K562 (cell line): ENCODE results near the gene OGDH. TPM values are rescaled to one million over a fixed set of nuclear protein-coding genes. Genes with fewer than 3 reads are reported as not detected.

Source experiments
- CREB3L1 ChIP-seq: fragments of 450-650 bp; IDR thresholded peaks from 2 replicates; pipeline ENCODE4 v1.6.1; 2014; ENCODE audit warnings: low read depth, mild to moderate bottlenecking, moderate library complexity, borderline replicate concordance
- DPF2 ChIP-seq: fragments of 450-650 bp; IDR thresholded peaks from 2 replicates; pipeline ENCODE4 v1.6.1; 2016
- E2F1 ChIP-seq: sonication (generic); formaldehyde crosslinking; IDR thresholded peaks from 2 replicates; pipeline ENCODE4 v1.8.1; 2023; ENCODE audit warnings: mild to moderate bottlenecking, missing genetic modification reagents, moderate library complexity
- FOS ChIP-seq: IDR thresholded peaks from 3 replicates; pipeline ENCODE4 v1.6.1; 2011; ENCODE audit not compliant: insufficient read length; ENCODE audit errors: extremely low read depth
- ID3 ChIP-seq, 2 experiments: fragments of 250-450 bp in 1 of 2; fragments of 450-650 bp in 1 of 2; sonication (Bioruptor Pico) in 1 of 2; IDR thresholded peaks; 2 replicates each; pipeline versions ENCODE4 v1.6.1 to v1.8.0; 2016 to 2021; ENCODE audit warnings: mild to moderate bottlenecking in 2 of 2, moderate library complexity in 2 of 2, missing compliant biosample characterization in 1 of 2, missing genetic modification characterization in 1 of 2
- NR2C2 ChIP-seq, 2 experiments: fragments of 200-800 bp in 1 of 2; sonication (Bioruptor generic) in 1 of 2; sonication (generic) in 1 of 2; formaldehyde crosslinking in 1 of 2; IDR thresholded peaks; 2 replicates each; pipeline versions ENCODE4 v1.6.1 to v1.8.0; 2016 to 2022; ENCODE audit warnings: mild to moderate bottlenecking in 1 of 2, missing compliant biosample characterization in 1 of 2, missing genetic modification characterization in 1 of 2, missing genetic modification reagents in 1 of 2
- TEAD1 ChIP-seq, 2 experiments: fragments of 450-650 bp in 1 of 2; sonication (generic) in 1 of 2; formaldehyde crosslinking; IDR thresholded peaks; 2 replicates each; pipeline versions ENCODE4 v1.4.0 to v1.8.0; 2020 to 2022; ENCODE audit warnings: mild to moderate bottlenecking in 2 of 2, missing genetic modification reagents in 1 of 2
- UBTF ChIP-seq, 2 experiments: IDR thresholded peaks; 2 replicates each; pipeline ENCODE4 v1.6.1; 2012; ENCODE audit warnings: improper control_type of control experiment in 2 of 2, low read depth in 2 of 2, low read length in 2 of 2, borderline replicate concordance in 1 of 2
- polyA plus RNA-seq, 8 experiments: library from polyadenylated mRNA; depleted of rRNA in 4 of 8; stranded (reverse) in 5 of 8; unstranded in 3 of 8; fragments of >200 nt; fragmentation: Nextera tagmentation in 2 of 8; fragmentation: Illumina TruSeq in 1 of 8; extraction: Ambion mirVana in 2 of 8; extraction: Trizol in 1 of 8; gene quantifications; 2 replicates each; pipeline versions ENCODE4 v1.2.1 to v1.2.3, GENCODE V29; 2011 to 2014; ENCODE audit warnings: inconsistent platforms in 1 of 8, missing spikeins in 1 of 8
- total RNA-seq, 7 experiments: library from RNA; depleted of rRNA in 6 of 7; stranded (reverse); fragments of >200 nt in 6 of 7; fragmentation: Illumina TruSeq in 2 of 7; extraction: Trizol in 2 of 7; gene quantifications; 2 replicates each; pipeline versions ENCODE4 v1.2.1 to v1.2.3, GENCODE V29; 2011 to 2021; ENCODE audit warnings: low replicate concordance in 1 of 7
- TF ChIP-seq, protein P1 (sequence below), 2 experiments: fragments of 450-650 bp; formaldehyde crosslinking in 1 of 2; IDR thresholded peaks; 2 replicates each; pipeline versions ENCODE4 v1.4.0 to v1.6.1; 2014 to 2020; ENCODE audit warnings: mild to moderate bottlenecking in 2 of 2, borderline replicate concordance in 1 of 2, low read depth in 1 of 2

Gene OGDH
- total and polyA plus RNA-seq, 9 of the 15 experiments (the other 6 are each of a cell fraction or from before 2014, with no cell fraction given) = 3.1 to 80.3 (median 23.5) TPM

- TF ChIP-seq CREB3L1 (peak; percentile 71; the same call in 1 of the 2 replicates), TEAD1 (CRISPR knock-in tag; IDR thresholded peaks at IDR 0.05) (peak in 1 of 2 experiments; percentile 84; a peak in 1 of 4 replicates), E2F1 (CRISPR knock-in tag) (0 out of 2 replicates have a peak, but pooled peaks have one; percentile 19), DPF2 (no peak), UBTF (IDR thresholded peaks at IDR 0.05; ENCODE audit: borderline replicate concordance in 1 of 2, low read depth in 2 of 2, low read length in 2 of 2) (0 out of 4 replicates have a peak, but pooled peaks of 1 of the 2 experiments have one; percentile 47), NR2C2 (CRISPR knock-in tag; IDR thresholded peaks at IDR 0.05) (0 out of 2 replicates have a peak, but pooled peaks have one; percentile 62), NR2C2 (tag; IDR thresholded peaks at IDR 0.05) (peak; percentile 51; the same call in 1 of the 2 replicates), FOS (no peak), ID3 (CRISPR knock-in tag; IDR thresholded peaks at IDR 0.05) (0 out of 2 replicates have a peak, but pooled peaks have one; percentile 24), ID3 (tag; IDR thresholded peaks at IDR 0.05) (peak; percentile 54; the same call in 1 of the 2 replicates)
- TF ChIP-seq, protein P1, sequence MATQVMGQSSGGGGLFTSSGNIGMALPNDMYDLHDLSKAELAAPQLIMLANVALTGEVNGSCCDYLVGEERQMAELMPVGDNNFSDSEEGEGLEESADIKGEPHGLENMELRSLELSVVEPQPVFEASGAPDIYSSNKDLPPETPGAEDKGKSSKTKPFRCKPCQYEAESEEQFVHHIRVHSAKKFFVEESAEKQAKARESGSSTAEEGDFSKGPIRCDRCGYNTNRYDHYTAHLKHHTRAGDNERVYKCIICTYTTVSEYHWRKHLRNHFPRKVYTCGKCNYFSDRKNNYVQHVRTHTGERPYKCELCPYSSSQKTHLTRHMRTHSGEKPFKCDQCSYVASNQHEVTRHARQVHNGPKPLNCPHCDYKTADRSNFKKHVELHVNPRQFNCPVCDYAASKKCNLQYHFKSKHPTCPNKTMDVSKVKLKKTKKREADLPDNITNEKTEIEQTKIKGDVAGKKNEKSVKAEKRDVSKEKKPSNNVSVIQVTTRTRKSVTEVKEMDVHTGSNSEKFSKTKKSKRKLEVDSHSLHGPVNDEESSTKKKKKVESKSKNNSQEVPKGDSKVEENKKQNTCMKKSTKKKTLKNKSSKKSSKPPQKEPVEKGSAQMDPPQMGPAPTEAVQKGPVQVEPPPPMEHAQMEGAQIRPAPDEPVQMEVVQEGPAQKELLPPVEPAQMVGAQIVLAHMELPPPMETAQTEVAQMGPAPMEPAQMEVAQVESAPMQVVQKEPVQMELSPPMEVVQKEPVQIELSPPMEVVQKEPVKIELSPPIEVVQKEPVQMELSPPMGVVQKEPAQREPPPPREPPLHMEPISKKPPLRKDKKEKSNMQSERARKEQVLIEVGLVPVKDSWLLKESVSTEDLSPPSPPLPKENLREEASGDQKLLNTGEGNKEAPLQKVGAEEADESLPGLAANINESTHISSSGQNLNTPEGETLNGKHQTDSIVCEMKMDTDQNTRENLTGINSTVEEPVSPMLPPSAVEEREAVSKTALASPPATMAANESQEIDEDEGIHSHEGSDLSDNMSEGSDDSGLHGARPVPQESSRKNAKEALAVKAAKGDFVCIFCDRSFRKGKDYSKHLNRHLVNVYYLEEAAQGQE (IDR thresholded peaks at IDR 0.05; ENCODE audit: borderline replicate concordance) = no peak
- TF ChIP-seq, protein P1 (CRISPR knock-in tag; IDR thresholded peaks at IDR 0.05; ENCODE audit: low read depth) = peak; percentile 46; the same call in 1 of the 2 replicates
Observed at GRCh38 chr7:44573464-44574286, 32.8 kb upstream of the OGDH start, which contains the start of gene DDX56 (continued).
